GM19099 (cell line): ENCODE results near the gene ACSL3.

Source experiments
- POLR2A ChIP-seq: IDR thresholded peaks from 3 replicates; pipeline ENCODE4 v1.6.1; 2011; ENCODE audit warnings: low read depth; ENCODE audit not compliant: insufficient read length; ENCODE audit errors: extremely low read depth

Gene ACSL3

DNA sequence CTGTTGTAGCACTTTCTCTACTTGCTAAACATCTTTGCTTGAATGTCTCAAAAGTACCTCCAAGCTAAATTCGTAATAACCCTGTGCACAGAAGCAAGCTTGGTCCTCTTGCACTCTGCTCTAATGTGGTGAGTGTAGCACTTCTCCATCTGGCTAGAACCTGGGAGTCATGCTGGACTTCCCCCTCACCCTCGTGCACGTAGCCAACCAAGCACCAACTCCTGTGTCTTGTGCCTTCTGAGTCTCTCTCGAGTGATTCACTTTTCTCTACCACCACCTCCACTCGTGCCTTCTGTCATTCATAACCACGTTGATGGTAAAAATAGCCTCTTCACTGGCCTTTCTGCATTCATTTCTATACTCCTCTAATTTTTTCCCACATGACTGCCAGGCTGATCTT lies 99.3 kb downstream of the ACSL3 start:
- no peak for TF ChIP-seq POLR2A

DNA sequence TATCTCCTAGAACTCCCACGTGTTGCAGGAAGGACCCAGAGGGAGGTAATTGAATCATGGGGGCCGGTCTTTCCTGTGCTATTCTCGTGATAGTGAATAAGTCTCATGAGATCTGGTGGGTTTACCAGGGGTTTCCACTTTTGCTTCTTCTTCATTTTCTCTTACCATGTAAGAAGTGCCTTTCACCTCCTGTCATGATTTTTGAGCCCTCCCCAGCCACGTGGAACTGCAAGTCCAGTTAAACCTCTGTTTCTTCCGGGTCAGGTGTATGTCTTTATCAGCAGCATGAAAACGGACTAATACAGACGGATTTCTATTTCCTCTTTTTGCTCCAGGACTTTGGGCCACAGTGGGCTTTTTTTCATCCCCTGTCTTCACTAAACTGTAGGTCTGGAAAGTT lies 102.8 kb downstream of the ACSL3 start:
- TF ChIP-seq POLR2A, result no peak

DNA sequence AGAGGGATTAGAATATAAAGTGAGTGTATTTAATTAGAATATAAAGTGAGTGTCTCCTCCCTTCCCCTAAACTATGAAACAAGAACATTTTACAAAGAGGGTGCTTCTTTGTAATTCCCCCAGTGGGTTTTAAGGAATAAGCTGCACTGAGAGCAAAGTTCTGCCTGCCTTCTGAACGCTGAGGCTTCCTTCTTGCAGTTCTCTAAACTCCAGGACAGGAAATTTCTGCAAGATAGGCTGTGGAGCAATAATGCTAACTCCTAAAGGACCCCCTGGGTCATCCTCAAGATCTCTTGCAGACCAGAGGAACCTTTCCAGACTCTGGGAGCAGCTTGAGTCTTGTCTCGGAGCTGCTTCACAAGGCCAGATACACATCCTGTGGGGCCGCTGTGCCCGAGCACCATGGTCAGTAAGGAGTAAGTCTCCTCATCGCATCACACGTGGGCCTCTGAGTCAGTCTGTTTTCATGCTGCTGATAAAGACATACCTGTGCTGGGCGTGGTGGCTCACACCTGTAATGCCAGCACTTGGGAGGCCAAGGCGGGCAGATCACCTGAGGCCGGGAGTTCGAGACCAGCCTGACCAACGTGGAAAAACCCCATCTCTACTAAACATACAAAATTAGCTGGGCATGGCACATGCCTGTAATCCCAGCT lies 103.7 kb downstream of the ACSL3 start:
- TF ChIP-seq POLR2A, result no peak

DNA sequence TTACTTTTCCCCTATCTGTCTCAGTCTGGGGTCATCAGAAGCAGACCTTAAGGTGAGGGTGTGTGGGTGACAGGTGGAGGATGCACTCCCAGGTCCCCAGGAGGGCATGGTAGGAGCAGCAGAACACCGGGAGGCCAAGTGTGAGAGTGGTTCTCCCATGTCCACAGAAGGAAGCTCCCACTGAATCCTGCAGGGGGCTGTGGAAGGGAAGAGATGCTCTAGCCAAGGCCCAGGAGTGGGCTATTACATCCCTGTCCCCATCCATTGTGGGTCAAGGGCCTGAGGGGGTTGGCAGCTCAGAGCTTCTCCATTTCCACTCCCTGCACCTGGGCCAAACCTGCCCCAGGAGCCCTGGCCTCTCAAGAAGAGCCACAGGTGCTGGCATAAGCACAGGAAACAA lies 104.7 kb downstream of the ACSL3 start:
- TF ChIP-seq POLR2A, result no peak

DNA sequence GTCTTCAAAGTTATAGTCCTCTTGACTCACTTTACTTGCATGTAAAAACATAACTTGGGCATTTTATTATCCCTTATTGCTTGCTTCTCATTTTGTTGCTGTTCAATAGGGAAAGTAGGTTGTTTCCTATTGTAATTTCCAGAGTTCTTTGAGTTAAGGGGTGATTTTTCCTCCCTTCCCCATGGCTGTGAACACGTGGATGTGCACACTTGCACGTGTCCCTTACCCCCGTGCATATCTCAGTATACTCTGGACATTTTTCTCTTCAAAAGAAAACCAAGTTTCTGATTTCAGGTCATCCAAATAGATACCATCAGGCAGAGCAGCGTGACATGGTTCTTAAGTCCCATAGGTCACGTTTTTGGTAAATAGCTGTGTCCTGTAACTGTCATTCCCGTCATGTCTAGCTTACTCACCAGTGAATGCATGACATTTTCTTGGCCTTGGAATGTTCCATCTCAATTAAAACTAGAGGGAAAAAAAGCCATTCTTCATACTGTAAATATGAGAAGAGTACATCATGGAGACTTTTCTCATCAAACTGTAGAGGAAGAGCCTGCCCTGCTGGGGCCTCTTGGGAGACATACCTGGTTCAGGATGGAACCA lies 107.8 kb downstream of the ACSL3 start:
- TF ChIP-seq POLR2A, result no peak

DNA sequence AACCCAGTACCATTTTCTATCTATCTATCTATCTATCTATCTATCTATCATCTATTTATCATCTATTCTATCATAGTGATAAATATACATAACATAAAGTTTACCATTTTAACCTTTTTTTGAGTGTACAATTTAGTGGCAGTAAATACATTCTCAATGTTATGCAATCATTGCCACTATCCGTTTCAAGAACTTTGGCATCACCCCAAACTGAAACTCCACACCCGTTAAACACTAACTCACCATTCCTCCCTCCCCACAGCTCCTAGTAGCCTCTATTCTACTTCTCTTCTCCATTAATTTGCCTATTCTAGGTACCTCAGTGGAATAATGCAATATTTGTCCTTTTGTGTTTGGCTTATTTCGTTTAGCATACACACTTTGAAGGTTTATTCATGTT lies 108.7 kb downstream of the ACSL3 start:
- no peak for TF ChIP-seq POLR2A

DNA sequence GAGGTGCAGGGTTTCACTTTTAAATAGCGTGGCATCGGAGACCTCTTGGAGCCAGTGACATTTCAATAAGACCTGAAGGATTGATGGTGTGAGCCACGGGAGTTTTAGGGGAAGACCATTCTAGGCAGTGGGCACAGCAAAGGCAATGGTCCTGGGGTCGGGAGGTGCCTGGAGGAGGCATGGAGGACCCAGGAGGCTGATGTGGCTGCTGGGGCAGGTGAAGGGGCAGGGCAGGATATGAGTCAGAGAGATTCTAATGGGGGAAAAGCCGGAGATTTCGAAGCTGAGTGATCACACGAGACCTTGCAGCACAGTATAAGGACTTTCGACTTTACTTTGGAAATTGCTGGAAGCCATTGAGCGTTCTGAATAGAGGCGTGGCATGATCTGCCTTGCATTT lies 111.6 kb downstream of the ACSL3 start:
- no peak for TF ChIP-seq POLR2A

DNA sequence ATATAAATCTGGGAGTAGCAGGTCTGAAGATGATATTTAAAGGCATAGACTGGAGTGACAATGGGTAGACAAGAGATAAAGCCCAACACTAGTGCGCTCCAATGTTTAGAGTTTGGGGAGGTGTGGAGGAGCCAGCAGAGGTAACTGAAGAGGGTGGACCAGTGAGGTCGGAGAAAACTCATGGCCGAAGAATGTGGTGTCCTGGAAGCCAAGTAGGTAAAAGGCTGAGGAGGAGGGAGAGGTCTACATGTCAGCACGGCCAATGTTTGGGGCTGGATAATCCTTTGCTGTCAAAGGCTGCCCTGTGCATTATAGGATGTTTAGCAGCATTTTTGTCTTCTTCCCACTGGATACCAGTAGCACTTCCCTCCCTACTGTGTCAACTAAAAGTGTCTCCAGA lies 112.4 kb downstream of the ACSL3 start:
- TF ChIP-seq POLR2A, result no peak

DNA sequence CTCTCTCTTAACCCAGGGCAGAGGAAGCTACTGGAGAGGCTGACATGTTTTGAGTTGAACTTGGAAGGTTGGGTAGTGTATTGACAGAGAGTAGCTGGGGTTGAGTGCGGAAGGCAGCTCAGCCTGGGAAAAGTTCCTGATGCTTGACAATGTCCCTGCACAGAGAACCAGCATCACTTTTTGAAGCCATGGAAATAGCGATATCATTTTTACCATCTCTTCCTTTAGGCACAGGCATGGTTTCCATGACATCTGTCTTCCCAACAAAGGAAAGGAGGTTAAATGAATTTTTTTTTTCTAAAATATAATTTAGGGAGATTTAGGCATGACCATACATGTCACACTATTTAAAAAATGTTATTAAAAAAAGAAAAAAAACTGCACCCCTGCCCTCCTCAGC lies 112.9 kb downstream of the ACSL3 start:
- TF ChIP-seq POLR2A, result no peak

DNA sequence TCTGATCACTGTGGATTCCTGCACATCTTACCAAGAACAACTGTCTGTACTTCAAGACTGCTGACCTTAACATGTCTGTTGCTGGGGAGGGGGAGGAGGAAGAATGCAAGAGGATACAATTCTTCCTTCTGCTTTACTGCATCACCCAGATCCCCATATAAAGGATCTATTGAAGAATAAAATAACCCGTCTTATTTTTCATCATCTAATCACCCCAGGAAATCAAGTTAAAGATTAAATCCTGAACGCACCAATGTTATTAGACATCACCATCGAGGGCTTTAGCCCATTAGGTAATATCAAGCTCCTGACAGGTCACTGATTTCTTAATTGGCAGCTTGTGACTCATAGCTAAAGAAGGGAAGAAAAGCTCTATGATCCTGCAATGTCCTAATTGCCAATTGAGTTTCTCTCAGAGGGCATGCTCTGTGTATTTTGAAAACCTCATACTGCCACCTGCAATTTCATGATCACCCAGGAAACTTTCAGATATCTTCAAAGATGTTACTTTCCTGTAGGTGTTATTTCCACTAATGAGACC lies 115.8 kb downstream of the ACSL3 start:
- TF ChIP-seq POLR2A, result no peak

DNA sequence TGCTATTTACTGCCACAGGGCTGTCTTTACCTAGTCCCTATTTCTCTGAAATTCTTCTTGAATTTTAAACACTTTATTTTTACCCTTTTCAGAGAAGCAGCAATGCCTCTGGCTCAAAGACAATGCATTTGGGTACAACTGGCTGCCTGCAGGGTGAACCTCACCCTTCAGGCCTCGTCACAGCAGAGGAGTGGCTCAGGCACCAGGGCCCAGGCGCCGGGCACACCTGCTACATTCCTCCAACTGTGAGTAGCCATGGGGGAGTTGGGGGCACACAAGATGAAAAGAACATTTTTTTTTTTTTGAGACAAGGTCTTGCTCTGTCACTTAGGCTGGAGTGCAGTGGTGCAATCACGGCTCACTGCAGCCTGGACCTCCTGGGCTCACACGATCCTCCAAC lies 116.3 kb downstream of the ACSL3 start:
- TF ChIP-seq POLR2A, result no peak

DNA sequence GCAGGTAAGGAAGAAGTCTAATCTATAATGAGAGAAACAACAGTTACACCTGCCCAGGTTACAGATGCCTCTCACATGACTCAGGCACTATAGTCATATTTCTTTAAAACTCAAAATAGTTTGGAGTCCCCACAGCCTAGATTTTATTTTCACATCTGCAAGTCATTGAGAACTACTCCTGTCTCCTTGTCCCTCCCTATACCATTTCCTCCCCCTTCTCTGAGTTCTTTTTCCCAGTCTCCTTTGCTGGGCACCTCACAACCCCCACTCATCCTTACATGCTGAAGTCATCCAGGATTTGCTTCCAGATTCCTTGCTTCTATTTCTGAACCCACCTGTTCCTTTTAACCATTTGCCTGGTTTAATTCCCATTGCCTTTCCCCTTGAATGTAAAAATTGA lies 118.0 kb downstream of the ACSL3 start:
- TF ChIP-seq POLR2A, result no peak

DNA sequence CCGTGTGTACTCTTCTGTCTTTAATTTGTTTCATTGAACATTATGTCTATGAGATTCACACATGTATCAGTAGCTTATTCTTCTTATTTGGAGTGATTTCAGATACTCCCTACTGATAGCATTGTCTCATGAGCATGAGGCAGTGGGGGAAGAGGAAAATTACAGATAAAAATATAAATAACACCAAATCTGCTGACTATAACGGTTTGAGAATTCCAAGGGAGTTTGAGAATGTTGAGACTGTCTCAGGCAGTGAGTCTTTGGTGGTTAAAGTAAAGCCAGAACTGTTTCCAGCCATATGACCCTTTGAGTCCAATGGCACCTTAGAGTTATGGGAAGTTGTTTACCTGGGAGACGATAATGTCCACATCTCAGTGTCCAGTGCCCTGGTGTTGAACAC lies 118.6 kb downstream of the ACSL3 start:
- no peak for TF ChIP-seq POLR2A

DNA sequence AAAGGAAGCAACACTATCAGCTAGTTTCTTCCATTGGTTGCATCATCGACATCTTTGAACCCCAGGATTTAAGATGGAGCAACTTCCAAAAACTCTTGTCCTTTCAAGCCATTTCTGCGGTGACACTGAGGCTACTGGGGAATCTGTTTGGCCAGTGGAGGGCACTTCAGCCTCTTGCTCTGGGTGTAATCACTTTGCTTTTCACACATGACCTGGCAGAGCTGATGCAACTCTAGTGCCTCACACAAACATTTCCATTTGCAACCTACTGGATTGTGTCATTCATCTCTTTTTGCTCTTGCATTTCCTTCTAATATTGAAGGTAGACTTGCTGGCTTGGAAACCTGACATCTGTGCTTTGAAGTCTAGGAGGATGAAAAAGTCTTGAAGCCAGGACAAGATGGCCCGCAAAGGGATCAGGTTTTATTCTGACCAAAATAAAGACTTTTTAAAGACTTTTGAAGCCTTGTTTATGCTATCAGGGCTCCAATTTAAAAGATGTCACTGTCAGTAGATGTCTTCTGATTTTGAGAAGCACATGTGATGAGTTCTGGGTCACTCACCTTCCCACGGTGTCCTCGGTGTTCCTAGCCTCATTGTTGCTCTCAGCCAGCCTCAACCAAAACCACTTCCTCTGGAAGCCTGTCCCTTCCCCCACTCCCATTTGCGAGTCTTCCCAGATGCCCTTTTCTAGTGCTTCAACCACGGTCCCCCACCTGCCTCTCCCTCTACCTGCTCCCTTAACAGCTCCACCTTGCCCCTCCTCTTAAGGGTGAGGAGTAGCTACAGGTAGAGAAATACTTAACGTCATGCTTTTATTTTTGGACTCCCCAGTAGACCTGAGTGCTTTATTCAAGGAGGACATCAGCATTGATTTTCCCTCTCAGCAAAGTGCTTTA lies 121.4 kb downstream of the ACSL3 start:
- no peak for TF ChIP-seq POLR2A

DNA sequence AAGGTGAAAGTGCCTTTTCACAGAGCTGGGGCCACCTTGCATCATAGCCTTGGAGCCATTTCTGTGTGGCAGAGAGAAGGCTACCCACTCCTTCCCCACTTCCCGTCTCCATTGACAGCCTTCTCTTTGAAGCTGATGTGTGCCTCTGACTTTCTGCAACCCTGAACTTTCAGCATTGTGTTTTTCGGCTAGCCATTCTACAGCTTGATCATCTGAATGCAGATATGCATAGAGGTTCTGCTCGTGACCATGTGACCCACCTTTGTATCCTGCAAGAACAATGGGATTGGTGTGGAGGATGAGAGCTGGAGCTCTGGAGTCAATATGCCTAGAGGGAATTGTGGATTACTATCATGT lies 122.1 kb downstream of the ACSL3 start:
- TF ChIP-seq POLR2A, result no peak

DNA sequence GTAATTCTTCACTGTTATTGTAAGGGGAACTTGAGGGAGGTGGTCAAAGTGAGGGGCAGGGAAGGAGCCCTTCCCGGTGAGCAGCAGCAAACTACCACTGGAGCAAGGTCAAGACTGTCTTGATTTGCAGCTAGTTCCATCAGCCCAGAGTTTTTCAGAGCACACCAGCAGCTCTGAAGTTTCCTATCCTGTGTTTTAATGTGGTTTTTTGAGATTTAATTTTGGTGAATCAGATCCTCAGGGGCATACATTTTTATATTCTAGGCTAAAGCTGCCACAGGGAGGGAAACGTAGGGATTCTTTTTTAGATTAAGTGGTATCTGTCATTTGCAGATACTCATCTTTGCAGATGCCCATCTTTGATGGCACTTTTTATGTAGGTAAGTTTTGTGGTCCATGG lies 124.1 kb downstream of the ACSL3 start:
- TF ChIP-seq POLR2A, result no peak
